Adrenal gland (tissue), 5 donors: ENCODE results near the gene NPC1.

Experiments used
- CTCF ChIP-seq, 6 experiments: fragments of 450-650 bp in 4 of 6; fragments of 200-600 bp in 2 of 6; sonication (generic) in 1 of 6; IDR thresholded peaks; 1 replicate in 5 of 6; 2 replicates in 1 of 6; pipeline versions ENCODE4 v1.5.1 to v1.8.0; 2016 to 2021; ENCODE audit warnings: antibody characterized with exemption in 6 of 6, mild to moderate bottlenecking in 2 of 6, moderate library complexity in 1 of 6
- POLR2A ChIP-seq, 2 donors: fragments of 450-650 bp; IDR thresholded peaks; one replicate each; pipeline ENCODE4 v1.6.1; 2017; ENCODE audit warnings: antibody characterized with exemption in 2 of 2, mild to moderate bottlenecking in 2 of 2, moderate library complexity in 1 of 2
- donor health status: DM: no; HTN: no; CAD: no.

DNA sequence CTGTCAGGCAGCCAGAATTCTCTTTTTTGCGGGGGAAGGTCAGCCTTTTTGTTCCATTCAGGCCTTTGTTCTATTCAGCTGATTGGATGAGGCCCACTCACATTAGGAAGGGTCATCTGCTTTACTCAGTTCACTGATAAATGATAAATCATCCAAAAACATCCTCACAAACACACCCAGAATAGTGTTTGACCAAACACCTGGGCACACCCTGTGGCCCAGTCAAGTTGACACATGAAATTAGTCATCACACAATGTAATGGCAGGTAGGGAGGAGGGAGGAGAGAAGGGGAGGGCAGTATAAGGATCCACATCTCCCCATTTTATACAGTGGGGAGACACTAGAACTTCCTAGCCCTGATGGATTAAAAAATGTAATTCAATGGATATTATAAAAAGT lies 91.3 kb downstream of the NPC1 start:
- TF ChIP-seq CTCF (IDR thresholded peaks at IDR 0.05) (no peak), POLR2A (IDR thresholded peaks at IDR 0.05) (no peak)
